A673 (cell line): ENCODE measurements around the gene PLCD1.

Experiments used
- CTCF ChIP-seq: fragments of 300-800, 200-600 bp; sonication (generic); conservative IDR thresholded peaks from 2 replicates; pipeline ENCODE4 v1.5.1; 2017; ENCODE audit warnings: low read depth, mild to moderate bottlenecking, antibody characterized with exemption, low read length, moderate library complexity, mixed read lengths
- EZH2 ChIP-seq: fragments of 200-600 bp; sonication (generic); IDR thresholded peaks from 2 replicates; pipeline ENCODE4 v1.6.1; 2017; ENCODE audit warnings: borderline replicate concordance, low read depth, mild to moderate bottlenecking, mixed read lengths, antibody characterized with exemption, low read length; ENCODE audit not compliant: poor library complexity, severe bottlenecking

- TF ChIP-seq EZH2 (no peak), CTCF (no peak)
These were observed 22.9 kb downstream of the PLCD1 start for GRCh38 chr3:38006445-38006995.
